NCI-H146 treated with DMSO at 0.1 percent for 48 hours (cell line): ENCODE results near the gene MAP4K4.

Experiments
- DNase-seq: peaks from one replicate; lab custom pipeline; 2025; ENCODE audit not compliant: unreplicated experiment; lab: John Stamatoyannopoulos, UW

MAP4K4 gene

DNA sequence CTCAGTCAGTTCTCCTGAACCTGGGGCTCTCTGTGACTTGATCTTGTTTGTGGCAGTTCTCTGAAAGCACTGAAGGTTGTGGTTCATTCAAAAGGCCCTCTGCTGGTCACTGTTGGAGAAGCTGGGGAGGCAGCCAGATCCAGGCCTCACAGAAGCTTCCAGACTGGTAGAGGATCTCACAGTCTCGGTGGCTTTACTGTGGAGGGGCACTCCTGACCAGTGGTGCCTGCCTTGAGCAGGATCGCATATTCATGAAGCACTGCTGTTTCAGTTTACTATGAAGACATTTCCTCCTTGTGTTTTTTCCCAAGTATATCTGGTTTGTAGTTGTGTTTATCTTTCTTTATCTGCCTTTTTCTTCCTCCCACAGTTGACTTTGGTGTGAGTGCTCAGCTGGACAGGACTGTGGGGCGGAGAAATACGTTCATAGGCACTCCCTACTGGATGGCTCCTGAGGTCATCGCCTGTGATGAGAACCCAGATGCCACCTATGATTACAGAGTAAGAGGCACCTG, 133.9 kb downstream of the MAP4K4 start:
- no peak for DNase-seq

DNA sequence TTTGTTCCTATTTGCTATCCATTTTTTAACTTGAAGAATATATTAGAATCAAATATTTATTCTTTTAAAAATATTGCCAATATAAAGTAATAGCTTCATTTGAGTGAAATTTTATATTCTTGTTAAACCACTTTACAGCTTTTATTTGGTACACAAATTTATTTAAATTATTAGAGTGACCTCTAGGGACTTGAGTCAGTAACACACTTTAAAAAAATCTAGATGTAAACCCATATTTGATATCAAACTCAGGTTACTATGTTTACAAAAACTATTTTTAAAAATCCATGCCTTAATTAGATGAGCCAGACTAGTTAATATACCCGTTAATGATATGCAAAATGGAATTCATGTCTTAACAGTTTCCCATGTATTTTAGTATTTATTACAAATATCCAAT, 134.6 kb downstream of the MAP4K4 start:
- no peak for DNase-seq

DNA sequence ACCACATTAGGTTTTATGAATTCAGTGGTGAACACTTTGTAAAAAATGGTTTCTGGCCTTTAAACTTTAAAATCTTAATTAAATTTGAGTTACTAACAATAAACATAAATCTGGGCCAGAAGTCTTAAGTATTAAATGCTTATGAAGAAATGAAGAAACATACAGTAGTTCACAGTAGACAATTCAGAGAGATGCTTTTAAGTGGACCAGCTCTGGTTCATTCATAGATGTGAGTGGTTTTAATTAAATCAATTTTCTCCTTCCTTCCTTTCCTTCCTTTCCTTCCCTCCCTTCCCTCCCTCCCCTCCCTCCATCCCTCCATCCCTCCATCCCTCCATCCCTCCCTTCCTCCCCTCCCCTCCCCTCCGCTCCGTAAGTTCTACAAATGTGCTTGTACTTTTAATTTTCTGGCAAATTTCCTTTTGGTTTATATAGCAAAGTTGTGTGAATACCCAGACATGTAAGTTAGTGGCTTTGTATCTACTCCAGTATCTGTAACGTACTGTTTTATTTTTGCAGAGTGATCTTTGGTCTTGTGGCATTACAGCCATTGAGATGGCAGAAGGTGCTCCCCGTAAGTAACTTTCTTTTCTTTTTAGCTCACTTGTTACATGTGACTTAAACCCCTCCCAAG, 136.5 kb downstream of the MAP4K4 start:
- DNase-seq: no peak

DNA sequence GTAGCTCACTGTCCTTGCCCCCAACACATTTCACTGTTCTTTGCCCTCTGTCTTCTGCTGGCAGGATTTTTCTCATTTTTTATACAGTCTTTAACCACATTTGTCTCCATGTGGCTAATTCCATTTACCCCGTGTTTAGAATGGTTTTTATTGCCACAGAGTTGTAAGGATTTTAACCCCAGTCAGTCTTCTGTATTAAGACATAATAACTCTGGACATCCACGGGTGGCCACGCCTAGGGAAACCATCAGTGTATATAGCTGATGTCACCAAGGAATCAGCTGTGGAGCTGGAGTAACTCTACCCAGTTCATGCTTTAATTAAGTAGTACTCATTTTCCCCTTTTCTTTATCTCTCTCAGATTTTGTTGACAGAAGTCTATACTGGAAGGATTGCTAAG, 139.8 kb downstream of the MAP4K4 start:
- DNase-seq: no peak

DNA sequence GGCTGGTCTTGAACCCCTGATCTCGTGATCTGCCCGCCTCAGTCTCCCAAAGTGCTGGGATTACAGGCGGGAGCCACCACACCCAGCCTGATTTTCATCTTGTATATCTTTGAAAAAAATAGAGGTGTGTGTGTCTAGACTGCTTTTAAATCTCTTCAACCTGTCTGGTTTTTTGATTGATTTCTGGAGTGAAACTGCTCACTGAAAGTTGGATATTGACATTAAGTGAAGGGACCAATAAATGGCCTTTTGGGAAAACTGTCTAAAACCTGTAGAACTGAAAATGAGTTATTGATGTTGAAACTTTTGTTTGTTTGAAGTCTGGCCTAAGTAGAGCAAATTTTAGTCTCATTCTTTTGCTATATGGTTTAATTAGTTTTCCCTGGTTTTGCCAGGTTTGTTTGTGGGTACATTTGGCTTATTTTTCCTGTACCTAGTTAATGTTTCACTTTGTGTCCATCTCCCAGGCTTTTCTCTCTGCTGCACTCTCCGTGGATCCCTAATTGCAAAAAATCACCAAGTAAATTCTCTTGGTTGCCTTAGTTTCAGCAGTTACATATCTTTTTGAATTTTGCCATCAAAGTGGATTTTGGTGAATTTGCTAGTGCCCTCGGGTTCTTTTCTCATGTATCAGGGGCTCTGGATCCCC, 144.3 kb downstream of the MAP4K4 start:
- DNase-seq: no peak

DNA sequence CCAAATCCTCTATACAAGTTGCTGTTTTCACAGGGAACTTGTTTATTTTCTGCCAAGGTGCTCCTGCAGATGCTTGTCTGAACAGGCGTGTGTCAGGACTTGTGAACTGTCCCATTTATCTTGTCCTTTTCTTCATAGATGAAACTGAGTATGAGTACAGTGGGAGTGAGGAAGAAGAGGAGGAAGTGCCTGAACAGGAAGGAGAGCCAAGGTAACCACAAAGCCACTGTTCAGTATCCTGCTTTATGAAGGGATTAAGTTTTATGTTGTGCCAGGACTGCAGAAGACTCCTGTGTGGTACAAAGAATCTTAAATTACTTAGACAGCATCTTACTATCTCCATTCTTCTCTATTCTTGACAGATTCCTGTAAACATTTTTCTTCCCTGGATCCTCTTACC, 145.0 kb downstream of the MAP4K4 start:
- no peak for DNase-seq

DNA sequence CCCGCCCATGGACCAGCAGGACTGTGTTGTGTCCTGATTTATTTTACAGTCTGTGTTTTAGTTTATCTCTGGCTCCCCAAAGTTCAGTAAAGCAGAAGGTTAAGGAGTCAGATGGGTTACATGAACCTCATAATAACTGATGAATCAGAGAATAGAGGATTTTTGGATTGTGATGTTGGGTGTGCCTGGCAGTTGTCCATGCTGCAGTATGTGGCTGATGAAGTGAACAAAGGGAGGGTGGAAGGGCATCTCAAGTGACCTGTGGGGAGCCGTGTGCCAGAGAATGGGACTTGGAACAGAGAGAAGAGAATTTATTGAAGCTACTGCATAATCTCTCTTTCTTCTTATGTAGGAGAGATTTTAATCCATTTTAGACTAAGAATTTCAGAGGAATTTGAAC, 145.5 kb downstream of the MAP4K4 start:
- no peak for DNase-seq

DNA sequence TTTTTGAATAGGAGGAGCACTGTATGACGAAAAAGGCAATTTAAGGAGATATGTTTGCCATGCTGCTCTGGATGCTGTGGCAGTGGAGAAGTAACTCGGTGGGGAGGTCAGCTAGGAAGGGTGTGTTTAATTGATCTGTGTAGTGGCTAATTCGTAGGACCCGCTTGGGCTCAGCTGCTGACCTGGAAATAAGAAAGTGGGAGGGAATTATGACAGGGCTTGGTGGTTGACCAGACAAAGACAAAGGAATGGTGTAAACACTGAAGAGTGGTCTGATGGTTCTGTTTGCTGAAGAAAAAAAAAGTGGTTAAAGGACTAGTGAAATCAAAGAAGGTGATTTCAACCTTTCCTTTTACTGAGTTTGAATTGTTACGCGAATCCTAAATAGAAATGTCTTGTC, 146.0 kb downstream of the MAP4K4 start:
- DNase-seq: no peak

DNA sequence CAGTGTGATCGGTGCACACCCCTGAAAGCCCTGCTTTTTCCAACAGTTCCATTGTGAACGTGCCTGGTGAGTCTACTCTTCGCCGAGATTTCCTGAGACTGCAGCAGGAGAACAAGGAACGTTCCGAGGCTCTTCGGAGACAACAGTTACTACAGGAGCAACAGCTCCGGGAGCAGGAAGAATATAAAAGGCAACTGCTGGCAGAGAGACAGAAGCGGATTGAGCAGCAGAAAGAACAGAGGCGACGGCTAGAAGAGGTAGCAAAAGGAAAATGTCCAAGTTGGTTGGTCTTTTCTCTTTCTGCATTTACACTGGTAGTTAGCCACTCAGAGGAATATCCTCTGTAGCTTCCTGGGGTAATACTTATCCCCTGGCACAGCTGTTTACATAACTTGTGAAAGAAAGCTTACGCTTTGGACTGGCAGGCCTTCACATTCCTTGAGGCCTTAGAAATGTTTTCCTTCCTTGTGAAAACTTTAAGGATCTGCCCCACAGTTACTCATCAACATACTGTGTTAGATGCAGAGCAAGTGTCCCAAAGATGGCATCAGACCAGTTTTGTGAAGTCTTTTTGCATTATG, 146.6 kb downstream of the MAP4K4 start:
- no peak for DNase-seq

DNA sequence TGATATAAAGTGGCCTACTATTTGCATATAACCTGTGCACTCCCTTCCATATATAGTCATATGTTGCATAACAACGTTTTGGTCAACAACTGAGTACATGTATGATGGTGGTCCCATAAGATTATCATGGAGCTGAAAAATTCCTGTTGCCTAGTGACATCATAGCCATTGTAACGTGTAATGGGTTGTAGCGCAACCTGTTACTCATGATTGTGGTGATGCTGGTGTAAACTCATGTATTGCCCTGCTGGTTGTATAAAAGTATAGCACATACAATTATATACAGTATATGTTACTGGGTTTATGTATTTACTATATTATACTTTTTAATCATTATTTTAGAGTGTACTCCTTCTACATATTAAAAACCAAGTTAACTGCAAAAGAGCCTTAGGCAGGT, 149.5 kb downstream of the MAP4K4 start:
- DNase-seq: no peak

DNA sequence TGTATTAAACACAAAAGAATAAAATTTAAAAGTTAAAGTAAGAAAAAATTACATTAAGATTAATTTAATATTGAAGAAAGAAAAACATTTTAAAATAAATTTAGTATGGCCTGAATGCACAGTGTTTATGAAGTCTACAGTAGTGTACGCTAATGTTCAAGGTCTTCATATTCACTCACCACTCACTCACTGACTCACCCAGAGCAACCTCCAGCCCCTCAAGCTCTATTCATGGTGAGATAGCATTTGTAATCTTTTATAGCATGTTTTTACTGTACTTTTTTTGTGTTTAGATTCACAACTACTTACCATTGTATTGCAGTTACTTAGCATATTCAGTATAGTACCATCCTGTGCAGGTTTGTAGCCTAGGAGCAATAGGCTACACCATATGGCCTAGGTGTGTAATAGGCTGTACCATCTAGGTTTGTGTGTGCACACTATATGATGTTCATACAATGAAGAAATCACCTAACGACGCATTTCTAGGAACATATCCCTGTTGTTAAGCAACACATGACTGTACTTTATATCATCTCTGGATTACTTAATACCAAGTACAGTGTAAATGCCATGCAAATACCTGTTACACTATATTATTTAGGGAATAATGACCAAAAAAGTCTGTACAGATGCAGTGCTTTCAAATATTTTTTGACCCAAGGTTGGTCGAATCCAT, 150.3 kb downstream of the MAP4K4 start:
- no peak for DNase-seq

DNA sequence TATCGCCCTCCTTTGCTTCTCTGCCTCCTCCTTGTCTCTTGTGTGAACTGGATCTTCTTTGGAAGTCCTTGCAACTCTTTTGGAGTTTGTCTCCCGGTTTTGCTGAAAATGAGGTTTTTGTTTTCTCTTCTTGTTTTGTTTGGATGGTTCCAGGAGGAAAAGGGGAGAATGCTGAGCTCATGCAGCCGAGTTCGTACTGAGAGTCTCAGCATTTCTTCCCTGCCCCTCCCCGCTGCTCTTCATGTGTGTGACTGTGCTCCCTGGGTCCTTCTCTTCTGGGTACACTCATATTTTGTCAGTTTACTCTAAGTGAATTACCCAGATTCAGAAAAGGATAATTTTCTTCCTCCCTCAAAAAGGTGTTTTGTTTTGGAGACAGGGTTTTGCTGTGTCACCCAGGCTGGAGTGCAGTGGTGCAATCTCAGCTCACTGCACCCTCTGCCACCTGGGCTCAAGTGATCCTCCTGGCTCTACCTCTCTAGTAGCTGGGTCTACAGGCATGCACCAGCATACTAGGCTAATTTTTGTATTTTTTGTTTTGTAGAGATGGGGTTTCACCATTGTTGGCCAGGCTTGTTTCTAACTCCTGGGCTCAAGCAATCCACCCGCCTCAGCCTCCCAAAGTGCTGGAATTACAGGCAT, 151.4 kb downstream of the MAP4K4 start:
- DNase-seq: no peak

DNA sequence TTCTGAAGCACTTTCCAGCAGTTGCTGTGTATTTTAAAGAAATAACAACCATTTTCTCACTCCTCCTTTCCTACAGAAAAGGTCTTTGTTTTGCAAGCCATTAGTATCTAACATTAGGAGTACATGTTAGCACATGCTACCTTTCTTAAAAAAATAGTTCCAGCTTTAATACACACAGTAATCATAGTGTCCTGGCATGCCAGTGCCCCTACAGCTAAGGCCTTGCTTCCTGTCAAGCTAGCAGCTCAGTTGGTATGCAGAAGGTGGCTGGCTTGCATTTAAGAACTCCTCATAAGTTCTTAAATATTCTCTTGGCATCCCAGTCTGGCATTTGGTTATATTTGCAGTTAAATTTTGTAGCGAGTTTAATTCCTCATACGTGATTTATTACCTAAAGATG, 152.9 kb downstream of the MAP4K4 start:
- no peak for DNase-seq

DNA sequence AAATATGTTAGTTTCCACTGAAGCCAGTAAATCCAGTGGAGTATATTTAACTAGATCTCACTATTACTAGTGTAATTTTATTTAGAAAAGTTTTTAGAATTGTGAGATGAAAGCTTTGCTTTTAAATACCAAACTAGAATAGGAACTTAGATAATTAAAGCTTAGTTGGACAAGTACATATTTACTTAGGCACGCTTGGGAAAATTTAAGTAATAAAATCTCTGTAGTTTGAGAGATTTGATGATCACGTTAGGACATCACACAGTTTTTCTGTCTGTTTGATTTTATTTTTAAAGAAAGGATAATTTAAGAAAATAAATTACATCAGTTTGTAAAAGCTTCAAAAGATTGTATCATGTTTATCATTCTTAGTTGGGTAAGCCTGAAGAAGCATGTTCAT, 153.5 kb downstream of the MAP4K4 start:
- DNase-seq: no peak

DNA sequence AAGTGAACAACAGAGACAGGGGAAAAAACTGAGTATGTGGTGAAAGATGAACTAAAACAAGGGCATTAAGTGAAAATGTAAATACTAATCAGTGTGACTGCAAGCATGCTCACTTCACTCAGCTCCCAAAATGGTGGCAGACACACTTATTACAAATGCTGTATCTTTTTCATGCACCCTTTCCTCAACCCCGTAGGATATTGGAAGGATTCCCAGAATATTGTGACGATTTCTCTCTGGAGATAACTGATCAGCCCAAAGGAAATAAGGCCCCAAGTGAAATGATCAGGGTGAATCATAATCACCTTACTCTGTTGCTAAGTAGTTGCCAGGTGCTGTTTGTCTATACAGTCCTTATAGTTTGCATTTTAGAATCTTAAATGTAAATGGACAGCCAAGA, 155.3 kb downstream of the MAP4K4 start:
- no peak for DNase-seq

DNA sequence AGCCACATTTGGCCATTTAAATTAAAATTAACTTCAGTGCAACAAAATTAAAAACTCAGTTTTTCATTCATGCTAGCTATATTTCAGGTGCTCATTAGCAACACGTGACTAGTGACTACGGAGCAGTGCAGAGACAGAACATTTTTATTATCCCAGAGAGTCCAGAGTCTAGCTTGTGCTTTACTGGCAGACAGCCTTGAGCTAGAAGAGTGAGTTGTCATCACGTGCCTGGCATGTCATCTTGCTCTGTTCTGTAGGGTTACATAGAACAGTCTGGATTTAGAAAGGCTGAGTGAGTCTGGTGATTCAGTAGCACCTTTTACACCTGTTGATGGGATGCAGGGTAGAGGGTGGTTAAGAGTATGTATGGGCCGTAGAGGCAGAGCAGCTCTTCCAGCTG, 157.4 kb downstream of the MAP4K4 start:
- no peak for DNase-seq

DNA sequence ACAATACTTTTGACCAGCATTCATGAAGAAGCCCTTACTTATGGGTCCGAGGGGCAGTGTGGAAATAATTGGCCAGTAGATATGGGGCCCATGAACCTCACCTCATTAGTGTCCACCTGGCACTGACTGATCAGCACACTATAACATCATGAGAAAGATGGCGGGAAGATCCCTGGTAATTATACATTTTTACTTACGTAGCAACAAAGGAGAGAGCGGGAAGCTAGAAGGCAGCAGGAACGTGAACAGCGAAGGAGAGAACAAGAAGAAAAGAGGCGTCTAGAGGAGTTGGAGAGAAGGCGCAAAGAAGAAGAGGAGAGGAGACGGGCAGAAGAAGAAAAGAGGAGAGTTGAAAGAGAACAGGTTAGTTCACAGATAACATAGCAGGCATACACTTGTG, 158.3 kb downstream of the MAP4K4 start:
- no peak for DNase-seq

DNA sequence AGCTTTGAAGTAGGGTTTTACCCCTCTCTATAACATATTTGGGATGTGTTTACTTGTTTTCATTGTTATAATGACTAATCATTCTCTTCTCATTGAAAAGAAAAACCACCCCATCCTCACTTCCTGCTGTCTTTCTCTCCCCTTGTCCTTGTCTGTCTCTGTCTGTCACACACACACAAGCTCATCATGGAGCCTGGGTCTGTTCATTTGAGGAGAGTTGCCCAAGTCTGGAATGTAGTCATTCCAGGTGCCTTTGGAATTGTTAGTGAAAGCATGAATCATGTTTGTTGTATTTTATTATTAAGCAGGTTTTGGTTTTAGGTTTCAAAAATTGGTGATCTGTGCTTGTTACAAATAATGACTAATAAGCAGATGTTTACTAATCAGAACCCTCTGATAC, 160.7 kb downstream of the MAP4K4 start:
- DNase-seq: no peak

DNA sequence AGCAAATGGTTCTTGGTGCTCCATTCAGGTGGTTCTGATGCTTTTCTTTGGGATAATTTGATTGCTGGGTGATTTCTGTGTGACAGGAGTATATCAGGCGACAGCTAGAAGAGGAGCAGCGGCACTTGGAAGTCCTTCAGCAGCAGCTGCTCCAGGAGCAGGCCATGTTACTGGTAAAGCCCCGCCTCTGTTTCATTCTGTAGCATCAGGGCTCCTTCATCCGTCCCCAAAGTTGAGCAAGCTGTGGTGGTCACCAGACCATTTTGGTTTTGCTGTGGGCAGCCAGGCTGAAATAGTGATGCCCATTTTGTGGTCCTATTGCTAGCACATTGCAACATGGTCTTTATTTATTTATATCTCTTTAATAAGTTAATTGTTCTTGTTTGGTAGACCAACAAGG, 161.4 kb downstream of the MAP4K4 start:
- no peak for DNase-seq

DNA sequence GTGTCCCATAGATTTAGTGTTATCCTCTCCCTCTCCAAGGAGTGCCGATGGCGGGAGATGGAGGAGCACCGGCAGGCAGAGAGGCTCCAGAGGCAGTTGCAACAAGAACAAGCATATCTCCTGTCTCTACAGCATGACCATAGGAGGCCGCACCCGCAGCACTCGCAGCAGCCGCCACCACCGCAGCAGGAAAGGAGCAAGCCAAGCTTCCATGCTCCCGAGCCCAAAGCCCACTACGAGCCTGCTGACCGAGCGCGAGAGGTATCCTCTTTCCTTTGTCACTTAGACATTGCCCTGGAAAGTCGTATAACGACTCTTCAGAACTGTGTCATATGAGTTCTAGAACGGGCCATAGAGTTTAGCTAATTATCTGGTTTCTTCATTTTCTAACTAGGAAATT, 162.1 kb downstream of the MAP4K4 start:
- DNase-seq: no peak

DNA sequence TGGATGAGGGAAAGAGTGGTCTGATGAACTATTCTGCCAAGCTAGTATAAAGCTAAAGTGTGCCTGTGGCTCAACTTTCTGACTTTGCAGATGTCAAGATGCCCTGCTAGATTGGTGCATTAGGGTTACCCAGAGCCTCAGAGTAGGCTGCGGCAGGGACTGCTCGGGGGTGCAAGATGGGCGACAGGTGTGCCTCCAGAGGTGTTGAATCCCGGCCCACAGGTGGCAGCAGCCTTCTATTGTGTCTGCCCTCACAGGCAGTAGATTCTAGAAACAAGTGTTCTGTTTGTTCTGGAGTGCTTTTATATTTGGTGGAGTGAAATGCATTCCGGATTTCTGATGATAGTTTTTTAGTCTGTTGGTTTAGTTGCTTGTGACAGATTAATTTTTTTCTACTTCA, 162.7 kb downstream of the MAP4K4 start:
- no peak for DNase-seq

DNA sequence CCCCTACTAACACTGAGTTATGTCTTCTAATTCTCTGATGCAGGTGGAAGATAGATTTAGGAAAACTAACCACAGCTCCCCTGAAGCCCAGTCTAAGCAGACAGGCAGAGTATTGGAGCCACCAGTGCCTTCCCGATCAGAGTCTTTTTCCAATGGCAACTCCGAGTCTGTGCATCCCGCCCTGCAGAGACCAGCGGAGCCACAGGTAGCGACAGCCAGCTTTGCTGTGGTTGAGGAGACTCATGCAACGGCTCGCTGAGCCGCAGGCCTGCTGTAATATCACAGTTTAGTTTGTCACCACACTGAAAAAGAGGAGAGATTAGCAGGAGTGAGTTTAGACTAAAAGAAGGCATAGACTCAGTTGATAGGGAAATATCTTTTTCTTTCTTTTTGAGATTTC, 163.3 kb downstream of the MAP4K4 start:
- DNase-seq: no peak
